GM18868 (cell line): ENCODE measurements around the gene RAI1.
"Not testable (repeated sequence)": the region's sequence is repeated elsewhere in the genome, so short reads cannot be mapped to it uniquely, and the experiment has no call there.

ENCODE experiments used
- ATAC-seq: cut with Tn5 transposase; IDR thresholded peaks from one replicate; pipeline ENCODE4 v1.9.1; 2021; ENCODE audit warnings: mild to moderate bottlenecking, moderate library complexity; ENCODE audit not compliant: unreplicated experiment

The RAI1 gene

GRCh38 chr17:17796787-17797061 is 115.5 kb downstream of the RAI1 start:
- ATAC-seq: no peak

- ATAC-seq: no peak
Measured at GRCh38 chr17:17797119-17797809, 116.0 kb downstream of the RAI1 start.

GRCh38 chr17:17798010-17798556 is 116.8 kb downstream of the RAI1 start:
- ATAC-seq: no peak

GRCh38 chr17:17798573-17799255 is 117.5 kb downstream of the RAI1 start:
- ATAC-seq: no peak

- no peak for ATAC-seq
Measured at GRCh38 chr17:17800504-17801021, 119.3 kb downstream of the RAI1 start.

- no peak for ATAC-seq
Measured at GRCh38 chr17:17801800-17802481, 120.7 kb downstream of the RAI1 start.

- ATAC-seq: no peak
Measured at GRCh38 chr17:17804007-17804406, 122.7 kb downstream of the RAI1 start.

GRCh38 chr17:17805575-17805974 is 124.3 kb downstream of the RAI1 start:
- ATAC-seq: no peak

- no peak for ATAC-seq
Measured at GRCh38 chr17:17806035-17806434, 124.8 kb downstream of the RAI1 start.

GRCh38 chr17:17806611-17807274 is 125.5 kb downstream of the RAI1 start:
- ATAC-seq: no peak

- ATAC-seq: no peak
Measured at GRCh38 chr17:17807440-17807839, 126.2 kb downstream of the RAI1 start.

GRCh38 chr17:17808200-17808599 is 126.9 kb downstream of the RAI1 start:
- not testable (repeated sequence) for ATAC-seq

- peak; percentile 64 for ATAC-seq
Measured at GRCh38 chr17:17808706-17809432, 127.6 kb downstream of the RAI1 start.

GRCh38 chr17:17809531-17810083 is 128.3 kb downstream of the RAI1 start:
- ATAC-seq: no peak

GRCh38 chr17:17810084-17810894 is 129.0 kb downstream of the RAI1 start:
- ATAC-seq: no peak

GRCh38 chr17:17810895-17811248 is 129.6 kb downstream of the RAI1 start:
- no peak for ATAC-seq

- no peak for ATAC-seq
Measured at GRCh38 chr17:17811381-17812210, 130.3 kb downstream of the RAI1 start.

GRCh38 chr17:17812211-17813054 is 131.2 kb downstream of the RAI1 start:
- no peak for ATAC-seq
